NCI-H146 treated with DMSO at 0.1 percent for 48 hours (cell line): ENCODE results near the gene UBE2Q1.

Experiments used
- DNase-seq: peaks from one replicate; lab custom pipeline; 2025; ENCODE audit not compliant: unreplicated experiment; lab: John Stamatoyannopoulos, UW

Gene UBE2Q1

GRCh38 chr1:154577346-154578057 is 19.0 kb upstream of the UBE2Q1 start:
- no peak for DNase-seq

GRCh38 chr1:154575951-154576566 is 17.6 kb upstream of the UBE2Q1 start:
- DNase-seq, result no peak

GRCh38 chr1:154575147-154575927 is 16.9 kb upstream of the UBE2Q1 start:
- DNase-seq, result no peak

- DNase-seq, result no peak
Observed at GRCh38 chr1:154574716-154575115, 16.3 kb upstream of the UBE2Q1 start.

GRCh38 chr1:154573168-154573510 is 14.7 kb upstream of the UBE2Q1 start:
- DNase-seq, result no peak

- DNase-seq, result no peak
Observed at GRCh38 chr1:154572468-154573167, 14.2 kb upstream of the UBE2Q1 start.

GRCh38 chr1:154571964-154572288 is 13.5 kb upstream of the UBE2Q1 start:
- no peak for DNase-seq

GRCh38 chr1:154571244-154571963 is 12.9 kb upstream of the UBE2Q1 start:
- DNase-seq, result no peak

- no peak for DNase-seq
Observed at GRCh38 chr1:154568157-154568815, 9.8 kb upstream of the UBE2Q1 start.

GRCh38 chr1:154567386-154568156 is 9.1 kb upstream of the UBE2Q1 start, which contains the start of gene CHRNB2:
Gene CHRNB2 (plus strand): TSS chr1:154567778. CDS start chr1:154568045, 267 bp downstream.
- peak; percentile 63 for DNase-seq

- DNase-seq, result no peak
Observed at GRCh38 chr1:154565876-154566275, 7.4 kb upstream of the UBE2Q1 start.

GRCh38 chr1:154559466-154560044 is 1.1 kb upstream of the UBE2Q1 start:
- peak; percentile 90 for DNase-seq

GRCh38 chr1:154558720-154559465 is 431 bp upstream of the UBE2Q1 start:
- peak; percentile 96 for DNase-seq

- no peak for DNase-seq
Observed at GRCh38 chr1:154557248-154557938, 1.1 kb downstream of the UBE2Q1 start.

GRCh38 chr1:154556422-154556821 is 2.0 kb downstream of the UBE2Q1 start:
- DNase-seq, result no peak

- no peak for DNase-seq
Observed at GRCh38 chr1:154553056-154554030, 5.1 kb downstream of the UBE2Q1 start.

- no peak for DNase-seq
Observed at GRCh38 chr1:154552036-154552435, 6.4 kb downstream of the UBE2Q1 start.
